Osteocyte (in vitro differentiated cells): ENCODE results near the gene HECA. TPM values are rescaled to one million over a fixed set of nuclear protein-coding genes. Genes with fewer than 3 reads are reported as not detected.

Experiments
- DNase-seq: peaks from one replicate; pipeline ENCODE4 v3.0.0; 2021; ENCODE audit warnings: mixed read lengths; ENCODE audit not compliant: unreplicated experiment; ENCODE audit errors: extremely low spot score
- H3K27ac Mint-ChIP-seq: one replicate; pipeline ENCODE4 v1.8.0; 2021; ENCODE audit warnings: mild to moderate bottlenecking, mixed read lengths; ENCODE audit not compliant: unreplicated experiment
- H3K27me3 Mint-ChIP-seq: one replicate; pipeline ENCODE4 v1.8.0; 2021; ENCODE audit warnings: mixed read lengths; ENCODE audit not compliant: unreplicated experiment
- H3K36me3 Mint-ChIP-seq: one replicate; pipeline ENCODE4 v1.8.0; 2021; ENCODE audit warnings: mixed read lengths; ENCODE audit not compliant: unreplicated experiment
- H3K4me1 Mint-ChIP-seq: one replicate; pipeline ENCODE4 v1.8.0; 2021; ENCODE audit warnings: mixed read lengths; ENCODE audit not compliant: unreplicated experiment
- H3K4me3 Mint-ChIP-seq: one replicate; pipeline ENCODE4 v1.8.0; 2021; ENCODE audit warnings: mild to moderate bottlenecking, moderate library complexity, mixed read lengths; ENCODE audit not compliant: unreplicated experiment
- H3K9me3 Mint-ChIP-seq: one replicate; pipeline ENCODE4 v1.8.0; 2021; ENCODE audit warnings: mixed read lengths; ENCODE audit not compliant: unreplicated experiment
- CTCF ChIP-seq: fragments of 200-600 bp; sonication (generic); IDR thresholded peaks from 2 replicates; pipeline ENCODE4 v1.5.0; 2021; ENCODE audit warnings: antibody characterized with exemption, mild to moderate bottlenecking, moderate library complexity
- total RNA-seq: library from RNA; stranded (reverse); gene quantifications from 2 replicates; pipeline ENCODE4 v1.2.1, GENCODE V29; 2021

Gene HECA
- total RNA-seq, 1 donor from 2014 or later: 24.3 TPM

GRCh38 chr6:139144490-139145085, 9.7 kb downstream of the HECA start:
- Mint-ChIP-seq H3K27ac (no peak overlapping the region), H3K4me1 (peaks cover 30% of the 10 kb centered on the region), H3K4me3 (no peak overlapping the region), H3K9me3 (no peaks in the 10 kb centered on the region), H3K27me3 (no peaks in the 10 kb centered on the region), H3K36me3 (peaks cover 3% of the 10 kb centered on the region)
- TF ChIP-seq CTCF: no peak
- no peak for DNase-seq

- Mint-ChIP-seq H3K4me1 (peaks cover 39% of the 10 kb centered on the region), H3K36me3 (peaks cover 3% of the 10 kb centered on the region), H3K27me3 (no peaks in the 10 kb centered on the region), H3K4me3 (no peak overlapping the region), H3K27ac (no peak overlapping the region), H3K9me3 (no peaks in the 10 kb centered on the region)
- TF ChIP-seq CTCF: no peak
- DNase-seq: no peak
These were observed 10.8 kb downstream of the HECA start for GRCh38 chr6:139145661-139146060.

- DNase-seq: no peak
- H3K4me1 Mint-ChIP-seq: peaks cover 45% of the 10 kb centered on the region
- H3K4me3 Mint-ChIP-seq: no peak overlapping the region
- no peaks in the 10 kb centered on the region for H3K9me3 Mint-ChIP-seq
- no peak overlapping the region for H3K27ac Mint-ChIP-seq
- H3K36me3 Mint-ChIP-seq: peaks cover 3% of the 10 kb centered on the region
- H3K27me3 Mint-ChIP-seq: no peaks in the 10 kb centered on the region
- TF ChIP-seq CTCF: no peak
These were observed 11.4 kb downstream of the HECA start for GRCh38 chr6:139146317-139146726.

- H3K4me3 Mint-ChIP-seq: no peak overlapping the region
- H3K36me3 Mint-ChIP-seq: peaks cover 3% of the 10 kb centered on the region
- peaks cover 54% of the 10 kb centered on the region for H3K4me1 Mint-ChIP-seq
- no peaks in the 10 kb centered on the region for H3K27me3 Mint-ChIP-seq
- TF ChIP-seq CTCF: no peak
- H3K27ac Mint-ChIP-seq: no peak overlapping the region
- no peaks in the 10 kb centered on the region for H3K9me3 Mint-ChIP-seq
- no peak for DNase-seq
These were observed 12.7 kb downstream of the HECA start for GRCh38 chr6:139147628-139148027.

GRCh38 chr6:139148557-139149235, 13.8 kb downstream of the HECA start:
- TF ChIP-seq CTCF: no peak
- peaks cover 3% of the 10 kb centered on the region for H3K36me3 Mint-ChIP-seq
- H3K9me3 Mint-ChIP-seq: no peaks in the 10 kb centered on the region
- no peak for DNase-seq
- H3K27ac Mint-ChIP-seq: peak overlapping the region; percentile 23
- H3K27me3 Mint-ChIP-seq: no peaks in the 10 kb centered on the region
- H3K4me3 Mint-ChIP-seq: no peak overlapping the region
- H3K4me1 Mint-ChIP-seq: peaks cover 59% of the 10 kb centered on the region
